ENCODE data around the gene NFE2L1. TPM values are rescaled to one million over a fixed set of nuclear protein-coding genes. Genes with fewer than 3 reads are reported as not detected.

The NFE2L1 gene
- total and polyA plus RNA-seq, 9 of the 15 experiments (the other 6 are each of a cell fraction or from before 2014, with no cell fraction given), result 2.0 to 68.6 (median 39.7) TPM

- no peak for TF ChIP-seq ZNF586 (CRISPR knock-in tag; conservative IDR thresholded peaks at IDR 0.05)
- TF ChIP-seq SMAD1 (IDR thresholded peaks at IDR 0.05; ENCODE audit: low read depth, low read length, partially characterized antibody), result no peak
- TF ChIP-seq, protein P1, sequence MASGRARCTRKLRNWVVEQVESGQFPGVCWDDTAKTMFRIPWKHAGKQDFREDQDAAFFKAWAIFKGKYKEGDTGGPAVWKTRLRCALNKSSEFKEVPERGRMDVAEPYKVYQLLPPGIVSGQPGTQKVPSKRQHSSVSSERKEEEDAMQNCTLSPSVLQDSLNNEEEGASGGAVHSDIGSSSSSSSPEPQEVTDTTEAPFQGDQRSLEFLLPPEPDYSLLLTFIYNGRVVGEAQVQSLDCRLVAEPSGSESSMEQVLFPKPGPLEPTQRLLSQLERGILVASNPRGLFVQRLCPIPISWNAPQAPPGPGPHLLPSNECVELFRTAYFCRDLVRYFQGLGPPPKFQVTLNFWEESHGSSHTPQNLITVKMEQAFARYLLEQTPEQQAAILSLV (tag; IDR thresholded peaks at IDR 0.05), result no peak
- no peak for TF ChIP-seq SPI1 (IDR thresholded peaks at IDR 0.05; ENCODE audit: borderline replicate concordance, low read depth, low read length)
- TF ChIP-seq CBX2 (IDR thresholded peaks at IDR 0.05; ENCODE audit: insufficient read depth, low read length, poor library complexity, severe bottlenecking), result no peak
- no peak for TF ChIP-seq ASH1L (IDR thresholded peaks at IDR 0.05; ENCODE audit: borderline replicate concordance, low read depth, partially characterized antibody)
- TF ChIP-seq ESRRA (IDR thresholded peaks at IDR 0.05; ENCODE audit: borderline replicate concordance, low read depth), result no peak
- TF ChIP-seq ZNF431 (CRISPR knock-in tag; IDR thresholded peaks at IDR 0.05), result no peak
- TF ChIP-seq ETV6 (IDR thresholded peaks at IDR 0.05; ENCODE audit: borderline replicate concordance in 1 of 2, low read depth in 2 of 2, low read length in 1 of 2), result no peak
- TF ChIP-seq ETV6 (CRISPR knock-in tag; IDR thresholded peaks at IDR 0.05; ENCODE audit: borderline replicate concordance), result no peak
- peak; percentile 74 for TF ChIP-seq CUX1 (CRISPR knock-in tag; IDR thresholded peaks at IDR 0.05)
- TF ChIP-seq ZFP36 (IDR thresholded peaks at IDR 0.05; ENCODE audit: low read depth, low read length, partially characterized antibody), result peak; percentile 52
- no peak for TF ChIP-seq KAT8 (IDR thresholded peaks at IDR 0.05; ENCODE audit: low read depth)
- no peak for TF ChIP-seq BDP1 (IDR thresholded peaks at IDR 0.05; ENCODE audit: insufficient read depth, insufficient read length)
- TF ChIP-seq, protein P2, sequence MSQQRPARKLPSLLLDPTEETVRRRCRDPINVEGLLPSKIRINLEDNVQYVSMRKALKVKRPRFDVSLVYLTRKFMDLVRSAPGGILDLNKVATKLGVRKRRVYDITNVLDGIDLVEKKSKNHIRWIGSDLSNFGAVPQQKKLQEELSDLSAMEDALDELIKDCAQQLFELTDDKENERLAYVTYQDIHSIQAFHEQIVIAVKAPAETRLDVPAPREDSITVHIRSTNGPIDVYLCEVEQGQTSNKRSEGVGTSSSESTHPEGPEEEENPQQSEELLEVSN (IDR thresholded peaks at IDR 0.05; ENCODE audit: borderline replicate concordance in 1 of 2, extremely low read depth in 1 of 2, insufficient read depth in 1 of 2, insufficient read length in 1 of 2, low read depth in 1 of 2, low read length in 1 of 2, poor library complexity in 1 of 2, severe bottlenecking in 1 of 2), result no peak
- TF ChIP-seq CXXC5 (CRISPR knock-in tag; IDR thresholded peaks at IDR 0.05), result 0 out of 2 replicates have a peak, but pooled peaks have one; percentile 20
- no peak for TF ChIP-seq SRSF1 (IDR thresholded peaks at IDR 0.05; ENCODE audit: low read depth, low read length)
- no peak for TF ChIP-seq MLX (CRISPR knock-in tag; conservative IDR thresholded peaks at IDR 0.05)
Observed at GRCh38 chr17:48002266-48002915, 45.8 kb upstream of the NFE2L1 start (continued).
